ENCODE data around the gene USH2A. TPM values are rescaled to one million over a fixed set of nuclear protein-coding genes. Genes with fewer than 3 reads are reported as not detected.

Gene USH2A
- total RNA-seq, 1 donor from 2014 or later: 0.02 TPM

- no peak for DNase-seq (ENCODE audit: low read depth)
- Histone ChIP-seq H3K27ac (ENCODE audit: low read depth, low read length) (no peak overlapping the region), H2AFZ (ENCODE audit: low read depth, low read length) (no peak overlapping the region), H3K79me2 (ENCODE audit: insufficient read depth, low read length) (no peaks in the 10 kb centered on the region), H3K4me1 (ENCODE audit: insufficient read depth, low read length) (no peaks in the 10 kb centered on the region), H3K4me3 (ENCODE audit: insufficient read depth, low read depth, low read length) (no peak overlapping the region), H4K20me1 (ENCODE audit: insufficient read depth, low read length) (no peaks in the 10 kb centered on the region), H3K9ac (ENCODE audit: low read length) (no peak overlapping the region), H3K4me2 (ENCODE audit: low read length) (no peak overlapping the region), H3K36me3 (ENCODE audit: insufficient read depth, low read length) (no peaks in the 10 kb centered on the region), H3K27me3 (ENCODE audit: insufficient read depth, low read length) (no peaks in the 10 kb centered on the region), H3K9me3 (ENCODE audit: insufficient read depth, low read depth, low read length) (no peaks in the 10 kb centered on the region)
- Mint-ChIP-seq H3K9me3 (ENCODE audit: unreplicated experiment) (no peaks in the 10 kb centered on the region), H3K4me3 (ENCODE audit: unreplicated experiment) (no peak overlapping the region), H3K27ac (ENCODE audit: unreplicated experiment) (peak overlapping the region; percentile 63), H3K27me3 (ENCODE audit: low read depth, unreplicated experiment) (no peaks in the 10 kb centered on the region), H3K36me3 (ENCODE audit: low read depth, unreplicated experiment) (no peaks in the 10 kb centered on the region), H3K4me1 (ENCODE audit: low read depth, unreplicated experiment) (peaks cover 12% of the 10 kb centered on the region)
- no peak for FAIRE-seq
- no peak for TF ChIP-seq EZH2 (IDR thresholded peaks at IDR 0.05; ENCODE audit: insufficient read depth, low read length)
Observed at GRCh38 chr1:216215169-216215568, 208.1 kb downstream of the USH2A start.

- no peak for FAIRE-seq
- H4K20me1 ChIP-seq (ENCODE audit: insufficient read depth, low read length): no peaks in the 10 kb centered on the region
- H3K79me2 ChIP-seq (ENCODE audit: insufficient read depth, low read length): no peaks in the 10 kb centered on the region
- Mint-ChIP-seq H3K36me3 (ENCODE audit: low read depth, unreplicated experiment) (no peaks in the 10 kb centered on the region), H3K4me1 (ENCODE audit: low read depth, unreplicated experiment) (peaks cover 12% of the 10 kb centered on the region), H3K4me3 (ENCODE audit: unreplicated experiment) (no peak overlapping the region), H3K27ac (ENCODE audit: unreplicated experiment) (no peak overlapping the region), H3K27me3 (ENCODE audit: low read depth, unreplicated experiment) (no peaks in the 10 kb centered on the region), H3K9me3 (ENCODE audit: unreplicated experiment) (no peaks in the 10 kb centered on the region)
- TF ChIP-seq CTCF (IDR thresholded peaks at IDR 0.05; ENCODE audit: insufficient read depth, low read depth, low read length) (no peak), EZH2 (IDR thresholded peaks at IDR 0.05; ENCODE audit: insufficient read depth, low read length) (no peak)
- H3K9me3 ChIP-seq (ENCODE audit: insufficient read depth, low read depth, low read length): no peaks in the 10 kb centered on the region
- H3K4me3 ChIP-seq (ENCODE audit: insufficient read depth, low read depth, low read length): no peak overlapping the region
- H3K9ac ChIP-seq (ENCODE audit: low read length): no peak overlapping the region
- no peaks in the 10 kb centered on the region for H3K27me3 ChIP-seq (ENCODE audit: insufficient read depth, low read length)
- DNase-seq (ENCODE audit: low read depth): no peak
- H3K36me3 ChIP-seq (ENCODE audit: insufficient read depth, low read length): no peaks in the 10 kb centered on the region
- no peaks in the 10 kb centered on the region for H3K4me1 ChIP-seq (ENCODE audit: insufficient read depth, low read length)
- H3K4me2 ChIP-seq (ENCODE audit: low read length): no peak overlapping the region
- H3K27ac ChIP-seq (ENCODE audit: low read depth, low read length): no peak overlapping the region
- H2AFZ ChIP-seq (ENCODE audit: low read depth, low read length): no peak overlapping the region
Observed at GRCh38 chr1:216212826-216213225, 210.4 kb downstream of the USH2A start.

GRCh38 chr1:216210081-216210480 lies 213.2 kb downstream of the USH2A start:
- no peak for TF ChIP-seq EZH2 (IDR thresholded peaks at IDR 0.05; ENCODE audit: insufficient read depth, low read length)
- no peak for TF ChIP-seq CTCF (IDR thresholded peaks at IDR 0.05; ENCODE audit: insufficient read depth, low read depth, low read length)
- no peaks in the 10 kb centered on the region for H3K27me3 ChIP-seq (ENCODE audit: insufficient read depth, low read length)
- Mint-ChIP-seq H3K27me3 (ENCODE audit: low read depth, unreplicated experiment) (no peaks in the 10 kb centered on the region), H3K4me3 (ENCODE audit: unreplicated experiment) (no peak overlapping the region), H3K9me3 (ENCODE audit: unreplicated experiment) (no peaks in the 10 kb centered on the region), H3K36me3 (ENCODE audit: low read depth, unreplicated experiment) (no peaks in the 10 kb centered on the region), H3K4me1 (ENCODE audit: low read depth, unreplicated experiment) (peaks cover 2% of the 10 kb centered on the region), H3K27ac (ENCODE audit: unreplicated experiment) (no peak overlapping the region)
- H2AFZ ChIP-seq (ENCODE audit: low read depth, low read length): no peak overlapping the region
- H3K27ac ChIP-seq (ENCODE audit: low read depth, low read length): no peak overlapping the region
- H3K79me2 ChIP-seq (ENCODE audit: insufficient read depth, low read length): no peaks in the 10 kb centered on the region
- DNase-seq (ENCODE audit: low read depth) (no peak), FAIRE-seq (no peak)
- no peaks in the 10 kb centered on the region for H3K9me3 ChIP-seq (ENCODE audit: insufficient read depth, low read depth, low read length)
- H3K36me3 ChIP-seq (ENCODE audit: insufficient read depth, low read length): no peaks in the 10 kb centered on the region
- H4K20me1 ChIP-seq (ENCODE audit: insufficient read depth, low read length): no peaks in the 10 kb centered on the region
- H3K9ac ChIP-seq (ENCODE audit: low read length): no peak overlapping the region
- H3K4me3 ChIP-seq (ENCODE audit: insufficient read depth, low read depth, low read length): no peak overlapping the region
- no peak overlapping the region for H3K4me2 ChIP-seq (ENCODE audit: low read length)
- no peaks in the 10 kb centered on the region for H3K4me1 ChIP-seq (ENCODE audit: insufficient read depth, low read length)
